Measurements from ENCODE around the gene CUEDC1. TPM values are rescaled to one million over a fixed set of nuclear protein-coding genes. Genes with fewer than 3 reads are reported as not detected.
"Not testable (repeated sequence)": the region's sequence is repeated elsewhere in the genome, so short reads cannot be mapped to it uniquely, and the experiment has no call there.

CUEDC1 gene
- total RNA-seq, 3 donors from 2014 or later, result 0.41 to 0.63 (median 0.58) TPM

DNA sequence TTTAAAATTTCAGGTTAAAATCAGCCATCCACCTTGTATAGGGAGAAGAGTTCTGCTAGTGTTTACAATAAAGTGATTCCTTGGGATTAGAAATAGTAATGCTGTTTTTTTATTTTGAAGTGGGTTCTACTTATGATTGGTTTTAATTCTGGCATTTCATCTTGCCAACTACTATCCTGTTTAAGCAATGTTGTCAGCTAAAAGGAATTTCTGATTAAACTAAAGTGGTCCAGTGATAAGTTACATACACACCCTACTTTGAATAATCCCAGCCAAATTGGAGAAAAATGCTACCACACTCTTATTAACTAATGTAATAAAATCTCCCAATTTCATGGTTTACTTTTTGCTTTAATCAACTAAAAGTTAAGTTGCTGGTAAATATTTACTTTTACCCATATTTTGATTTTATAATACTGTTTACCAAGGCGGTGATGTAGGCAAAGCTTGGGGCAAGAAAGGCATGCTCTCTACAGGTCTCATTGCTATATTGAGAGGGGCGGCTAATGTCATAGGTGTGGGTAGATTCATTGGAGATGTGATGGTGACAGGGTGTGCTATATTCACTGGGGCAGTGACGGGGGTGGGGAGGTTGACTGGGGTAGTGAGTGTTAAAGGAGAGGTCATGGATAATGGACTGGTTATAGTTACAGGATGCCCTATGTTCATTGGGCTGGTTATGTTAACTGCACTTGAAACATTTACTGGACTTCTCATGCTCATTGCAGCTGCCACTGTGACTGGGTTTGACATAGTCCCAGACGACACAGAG, 19.0 kb upstream of the CUEDC1 start:
- not testable (repeated sequence) for ATAC-seq; H3K4me3 Mint-ChIP-seq; H3K27me3 Mint-ChIP-seq (ENCODE audit: low read depth)

DNA sequence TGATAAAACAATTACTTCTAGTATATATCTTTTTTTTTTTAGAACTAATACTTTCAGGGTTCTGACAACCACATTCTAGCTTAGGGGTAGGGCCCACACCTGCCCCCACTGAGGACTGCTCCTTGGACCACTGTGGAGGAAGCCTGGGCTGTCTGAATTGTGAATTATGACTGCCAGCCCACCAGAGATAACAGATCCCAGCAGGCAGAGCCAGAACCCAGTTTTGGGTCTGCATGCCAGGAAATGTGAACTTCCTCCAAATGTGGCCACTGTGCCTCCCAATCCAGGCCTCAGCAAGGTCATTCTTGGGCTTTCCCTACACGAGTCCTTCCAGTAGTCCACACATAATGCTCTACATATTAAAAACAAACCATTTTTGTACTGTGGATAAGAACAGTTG, 16.9 kb upstream of the CUEDC1 start:
- Mint-ChIP-seq H3K9me3 (no peaks in the 10 kb centered on the region), H3K27me3 (ENCODE audit: low read depth) (no peaks in the 10 kb centered on the region), H3K4me3 (no peak overlapping the region), H3K36me3 (ENCODE audit: insufficient read depth) (peaks cover 22% of the 10 kb centered on the region), H3K4me1 (ENCODE audit: low read depth) (no peaks in the 10 kb centered on the region)
- DNase-seq (no peak), ATAC-seq (no peak)

More for the DNA sequence above, 19.0 kb upstream of the CUEDC1 start:
- H3K4me1 Mint-ChIP-seq (ENCODE audit: low read depth); DNase-seq; H3K9me3 Mint-ChIP-seq: not testable (repeated sequence)
- peaks cover 34% of the 10 kb centered on the region for H3K36me3 Mint-ChIP-seq (ENCODE audit: insufficient read depth)

DNA sequence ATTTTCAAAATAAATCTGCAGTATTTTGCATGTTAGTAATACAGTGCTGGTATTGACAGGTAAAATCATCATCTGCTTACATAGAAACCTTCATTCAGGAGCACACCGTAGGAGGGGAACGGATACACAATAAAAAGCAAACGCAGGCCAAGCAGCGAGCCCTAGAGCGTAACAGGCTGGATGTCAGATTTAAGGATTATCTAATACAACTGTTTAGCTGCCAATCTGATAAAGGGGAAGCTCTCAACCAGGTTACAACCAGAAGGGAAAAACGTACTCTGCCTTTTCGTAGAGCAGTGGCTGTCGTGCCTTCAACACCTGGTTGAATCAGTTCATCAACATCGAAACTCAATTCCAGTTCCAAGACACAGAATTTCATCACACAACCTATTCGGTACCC, 16.4 kb upstream of the CUEDC1 start:
- peaks cover 16% of the 10 kb centered on the region for H3K36me3 Mint-ChIP-seq (ENCODE audit: insufficient read depth)
- no peaks in the 10 kb centered on the region for H3K27me3 Mint-ChIP-seq (ENCODE audit: low read depth)
- DNase-seq, result no peak
- no peak for ATAC-seq
- no peaks in the 10 kb centered on the region for H3K4me1 Mint-ChIP-seq (ENCODE audit: low read depth)
- H3K9me3 Mint-ChIP-seq, result no peaks in the 10 kb centered on the region
- no peak overlapping the region for H3K4me3 Mint-ChIP-seq

DNA sequence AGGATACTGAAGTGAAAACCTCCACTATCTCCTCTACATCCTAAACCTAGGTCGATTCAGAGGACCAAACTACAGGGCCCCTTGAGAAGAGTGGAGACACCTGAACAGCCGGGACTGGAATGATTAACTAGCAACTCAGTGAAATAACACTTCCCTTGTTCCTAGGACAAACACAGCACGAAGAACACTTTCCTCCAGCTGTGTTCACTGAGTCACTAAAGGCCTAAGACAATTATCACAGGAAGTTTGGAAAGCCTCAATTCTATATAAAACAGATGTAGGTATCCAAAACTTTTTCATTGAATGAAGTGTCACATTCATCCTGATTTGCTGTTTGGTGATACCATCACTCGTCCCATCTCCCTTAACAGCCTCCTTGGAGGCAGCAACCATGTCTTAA, 15.5 kb upstream of the CUEDC1 start:
- Mint-ChIP-seq H3K9me3 (no peaks in the 10 kb centered on the region), H3K4me1 (ENCODE audit: low read depth) (no peaks in the 10 kb centered on the region), H3K27me3 (ENCODE audit: low read depth) (no peaks in the 10 kb centered on the region), H3K36me3 (ENCODE audit: insufficient read depth) (peaks cover 10% of the 10 kb centered on the region), H3K4me3 (no peak overlapping the region)
- DNase-seq (no peak), ATAC-seq (no peak)

DNA sequence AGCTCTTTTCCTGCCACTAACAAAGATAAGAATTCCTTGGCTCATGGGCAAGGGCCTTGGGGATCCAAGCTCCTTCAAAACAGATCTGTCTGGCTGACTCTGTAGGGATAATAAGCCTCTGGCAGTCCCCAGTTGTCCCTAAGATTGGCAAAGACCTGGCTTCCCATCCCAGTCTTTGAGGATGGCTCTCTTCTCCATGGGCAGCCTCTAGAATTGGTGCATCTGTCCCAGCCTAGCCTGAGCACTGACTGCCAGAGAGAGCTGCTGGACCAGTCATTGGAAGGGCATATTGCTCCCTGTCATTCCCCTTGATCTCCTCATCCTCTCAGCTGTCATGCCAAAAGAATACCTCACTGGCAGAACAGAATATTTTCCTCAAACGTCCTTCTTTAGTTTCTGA, 13.2 kb upstream of the CUEDC1 start:
- H3K27me3 Mint-ChIP-seq (ENCODE audit: low read depth), result no peaks in the 10 kb centered on the region
- H3K4me1 Mint-ChIP-seq (ENCODE audit: low read depth), result no peaks in the 10 kb centered on the region
- H3K9me3 Mint-ChIP-seq, result no peaks in the 10 kb centered on the region
- no peak for DNase-seq
- peaks cover 2% of the 10 kb centered on the region for H3K36me3 Mint-ChIP-seq (ENCODE audit: insufficient read depth)
- no peak for ATAC-seq
- H3K4me3 Mint-ChIP-seq, result no peak overlapping the region

DNA sequence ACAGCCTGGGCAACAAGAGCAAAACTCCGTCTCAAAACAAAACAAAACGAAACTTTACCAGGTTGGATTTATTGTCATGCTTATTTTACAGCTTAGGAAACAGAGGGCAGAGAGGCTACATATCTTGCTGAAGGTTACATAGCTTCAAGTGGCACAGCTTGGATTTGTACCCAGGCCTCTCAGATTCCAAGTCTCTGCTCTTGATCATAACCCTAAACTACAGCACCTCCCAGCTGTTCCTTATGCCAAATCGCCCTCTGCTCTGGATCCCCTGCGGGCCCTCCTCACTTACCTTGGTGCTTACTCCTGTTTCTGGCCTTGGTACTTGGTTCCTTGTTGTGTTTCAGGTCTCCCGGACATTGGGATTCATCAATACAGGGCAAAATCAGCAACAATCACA, 11.7 kb upstream of the CUEDC1 start:
- no peak overlapping the region for H3K4me3 Mint-ChIP-seq
- no peaks in the 10 kb centered on the region for H3K36me3 Mint-ChIP-seq (ENCODE audit: insufficient read depth)
- H3K4me1 Mint-ChIP-seq (ENCODE audit: low read depth), result no peaks in the 10 kb centered on the region
- H3K27me3 Mint-ChIP-seq (ENCODE audit: low read depth), result peaks cover 3% of the 10 kb centered on the region
- no peak for ATAC-seq
- DNase-seq, result no peak
- no peaks in the 10 kb centered on the region for H3K9me3 Mint-ChIP-seq

DNA sequence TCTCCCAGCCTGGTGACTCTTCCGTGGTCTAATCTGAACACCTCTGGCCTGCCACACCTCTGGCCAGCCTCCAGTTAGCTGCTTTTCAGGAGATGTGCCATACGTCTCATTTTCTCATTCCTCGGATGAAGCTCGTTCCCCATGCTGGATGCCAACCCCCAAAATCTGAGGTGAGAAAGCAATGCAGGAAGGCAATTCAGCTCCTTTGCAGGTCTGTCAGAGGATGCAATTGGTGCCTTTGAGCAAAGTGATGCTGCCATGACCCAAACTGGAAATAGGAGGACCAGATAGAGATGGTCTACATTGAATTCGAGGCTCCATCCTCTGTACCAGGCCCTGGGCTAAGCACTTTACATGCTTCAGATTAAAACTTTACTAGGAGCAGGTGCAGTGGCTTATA, 11.0 kb upstream of the CUEDC1 start:
- H3K4me3 Mint-ChIP-seq, result no peak overlapping the region
- H3K36me3 Mint-ChIP-seq (ENCODE audit: insufficient read depth), result no peaks in the 10 kb centered on the region
- no peaks in the 10 kb centered on the region for H3K9me3 Mint-ChIP-seq
- DNase-seq, result no peak
- peaks cover 3% of the 10 kb centered on the region for H3K27me3 Mint-ChIP-seq (ENCODE audit: low read depth)
- no peaks in the 10 kb centered on the region for H3K4me1 Mint-ChIP-seq (ENCODE audit: low read depth)
- no peak for ATAC-seq

DNA sequence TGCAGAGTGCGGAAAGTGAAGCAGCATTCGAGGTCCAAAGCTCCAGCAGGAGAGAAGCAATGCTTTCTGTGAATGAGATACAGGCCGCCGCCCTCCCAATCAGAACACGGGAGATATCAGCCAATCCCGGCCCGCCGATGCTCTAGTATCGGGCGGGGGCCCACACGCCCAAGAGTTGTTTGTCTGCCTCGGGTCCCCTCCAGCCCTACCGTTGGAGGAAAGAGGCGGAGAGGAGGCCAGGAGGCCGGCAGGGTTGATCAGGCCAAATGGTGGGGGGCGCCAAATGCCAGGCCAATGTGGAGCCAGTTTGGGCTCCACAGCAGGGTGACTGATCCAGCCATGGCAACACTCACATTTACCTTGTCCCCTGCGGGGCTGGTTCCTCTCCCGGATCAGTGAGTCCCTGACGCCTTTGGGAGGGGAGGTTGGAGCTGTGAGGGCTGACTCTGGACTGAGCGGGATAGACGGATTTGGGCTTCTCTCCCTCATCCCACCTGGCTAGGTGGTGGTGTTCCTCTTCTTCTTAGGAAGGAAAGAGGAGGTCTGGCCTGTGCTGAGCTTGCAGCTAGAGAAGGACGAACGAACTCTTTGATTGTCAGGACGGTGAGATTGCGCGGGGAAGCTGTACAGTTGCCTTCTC, 10.4 kb upstream of the CUEDC1 start:
- H3K4me1 Mint-ChIP-seq (ENCODE audit: low read depth), result no peaks in the 10 kb centered on the region
- DNase-seq (no peak), ATAC-seq (no peak)
- no peaks in the 10 kb centered on the region for H3K9me3 Mint-ChIP-seq
- H3K27me3 Mint-ChIP-seq (ENCODE audit: low read depth), result peaks cover 5% of the 10 kb centered on the region
- no peaks in the 10 kb centered on the region for H3K36me3 Mint-ChIP-seq (ENCODE audit: insufficient read depth)
- H3K4me3 Mint-ChIP-seq, result no peak overlapping the region

DNA sequence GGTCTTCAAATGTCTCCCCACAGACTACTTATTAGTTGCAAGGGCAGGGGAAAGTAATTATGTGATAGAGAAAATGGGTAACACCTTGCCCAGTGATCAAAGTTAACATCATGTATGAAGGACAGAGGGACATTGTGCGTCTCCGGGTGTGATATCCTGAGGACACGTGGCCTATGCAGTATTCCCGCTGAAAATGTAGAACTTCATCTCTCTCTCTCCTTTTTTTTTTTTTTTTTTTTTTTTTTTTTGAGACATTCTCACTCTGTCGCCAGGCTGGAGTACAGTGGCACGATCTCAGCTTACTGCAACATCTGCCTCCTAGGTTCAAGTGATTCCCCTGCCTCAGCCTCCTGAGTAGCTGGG, 7.9 kb upstream of the CUEDC1 start:
- Mint-ChIP-seq H3K9me3 (no peaks in the 10 kb centered on the region), H3K4me3 (no peak overlapping the region), H3K4me1 (ENCODE audit: low read depth) (no peaks in the 10 kb centered on the region), H3K36me3 (ENCODE audit: insufficient read depth) (no peaks in the 10 kb centered on the region), H3K27me3 (ENCODE audit: low read depth) (peaks cover 17% of the 10 kb centered on the region)
- no peak for ATAC-seq
- DNase-seq, result no peak

DNA sequence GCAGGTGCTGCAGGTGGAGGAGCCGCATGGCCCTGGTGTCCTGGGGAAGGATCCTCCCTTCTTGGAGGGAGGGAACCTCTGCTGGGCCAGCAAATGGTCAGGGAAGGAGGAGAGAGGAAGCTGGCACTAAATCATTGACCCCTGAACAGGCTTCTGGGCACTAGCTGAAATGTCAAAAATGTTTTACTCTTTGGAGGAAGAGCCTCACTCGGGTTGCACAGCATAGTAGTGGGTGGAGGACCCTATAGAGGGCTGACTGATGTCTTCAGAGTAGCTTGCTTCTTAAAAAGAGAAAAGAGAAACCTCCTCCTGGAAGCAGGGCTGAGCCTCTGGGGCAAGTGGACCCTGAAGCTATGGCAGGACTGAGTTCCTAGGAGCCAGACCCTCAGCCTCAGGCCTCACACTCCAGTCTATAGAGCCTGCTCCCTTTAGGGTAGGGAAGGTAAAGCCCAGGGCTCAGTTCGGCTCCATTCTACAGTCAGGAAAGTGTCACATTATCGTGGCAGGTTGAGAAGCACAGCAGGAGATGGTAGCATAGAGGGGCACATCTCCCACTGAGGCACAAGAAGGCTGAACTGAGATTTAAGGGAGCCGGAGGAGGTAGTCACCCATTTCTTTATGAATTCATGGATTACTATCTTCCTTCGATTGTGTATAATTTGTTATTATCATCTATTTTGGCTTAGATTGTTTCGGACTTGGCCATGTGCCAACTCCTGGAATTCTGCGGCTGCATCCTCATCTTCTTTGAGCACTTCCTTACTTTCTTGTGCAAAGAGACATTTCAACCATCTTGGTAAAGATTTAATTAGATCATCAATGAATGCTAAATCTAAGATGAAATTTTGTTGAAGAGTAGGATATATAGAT, 7.3 kb upstream of the CUEDC1 start:
- H3K4me1 Mint-ChIP-seq (ENCODE audit: low read depth), result no peaks in the 10 kb centered on the region
- H3K27me3 Mint-ChIP-seq (ENCODE audit: low read depth), result peaks cover 18% of the 10 kb centered on the region
- no peaks in the 10 kb centered on the region for H3K9me3 Mint-ChIP-seq
- ATAC-seq (no peak), DNase-seq (no peak)
- H3K36me3 Mint-ChIP-seq (ENCODE audit: insufficient read depth), result no peaks in the 10 kb centered on the region
- no peak overlapping the region for H3K4me3 Mint-ChIP-seq

DNA sequence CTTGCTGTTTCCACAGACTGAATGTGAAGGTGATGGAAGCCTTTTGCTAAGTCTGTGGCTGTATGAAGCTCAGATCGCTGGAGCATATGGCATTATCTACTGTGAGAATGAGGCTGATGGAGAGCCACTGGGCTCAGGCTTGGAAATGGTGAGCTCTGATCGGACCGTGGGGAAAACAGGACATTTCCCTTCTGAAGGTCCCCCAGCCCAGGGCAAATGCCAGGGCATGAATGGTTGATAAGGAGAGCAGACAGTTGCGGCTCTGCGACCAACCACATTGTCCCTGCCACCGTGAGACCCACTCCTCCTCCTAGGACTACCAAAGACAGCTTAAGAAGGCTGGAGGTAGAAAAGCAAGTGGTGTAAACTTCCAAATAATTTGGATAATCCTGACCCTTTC, 4.7 kb upstream of the CUEDC1 start:
- Mint-ChIP-seq H3K4me1 (ENCODE audit: low read depth) (peaks cover 11% of the 10 kb centered on the region), H3K9me3 (no peaks in the 10 kb centered on the region), H3K27me3 (ENCODE audit: low read depth) (peaks cover 32% of the 10 kb centered on the region), H3K4me3 (no peak overlapping the region), H3K36me3 (ENCODE audit: insufficient read depth) (no peaks in the 10 kb centered on the region)
- no peak for DNase-seq
- ATAC-seq, result no peak

DNA sequence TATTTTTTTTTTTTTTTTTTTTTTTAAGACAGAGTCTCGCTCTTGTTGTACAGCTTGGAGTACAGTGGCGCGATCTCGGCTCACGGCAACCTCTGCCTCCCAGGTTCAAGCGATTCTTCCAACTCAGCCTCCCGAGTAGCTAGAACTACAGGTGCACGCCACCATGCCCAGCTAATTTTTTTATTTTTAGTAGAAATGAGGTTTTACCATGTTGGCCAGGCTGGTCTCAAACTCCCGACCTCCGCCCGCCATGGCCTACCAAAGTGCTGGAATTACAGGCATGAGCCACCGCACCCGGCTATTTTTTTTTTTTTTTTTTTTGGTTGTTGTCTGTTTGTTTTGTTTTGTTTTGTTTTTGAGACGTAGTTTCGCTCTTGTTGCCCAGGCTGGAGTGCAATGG, 3.2 kb upstream of the CUEDC1 start:
- not testable (repeated sequence) for H3K4me3 Mint-ChIP-seq; DNase-seq; H3K9me3 Mint-ChIP-seq; ATAC-seq; H3K36me3 Mint-ChIP-seq (ENCODE audit: insufficient read depth)
- peaks cover 15% of the 10 kb centered on the region for H3K4me1 Mint-ChIP-seq (ENCODE audit: low read depth)
- peaks cover 40% of the 10 kb centered on the region for H3K27me3 Mint-ChIP-seq (ENCODE audit: low read depth)

DNA sequence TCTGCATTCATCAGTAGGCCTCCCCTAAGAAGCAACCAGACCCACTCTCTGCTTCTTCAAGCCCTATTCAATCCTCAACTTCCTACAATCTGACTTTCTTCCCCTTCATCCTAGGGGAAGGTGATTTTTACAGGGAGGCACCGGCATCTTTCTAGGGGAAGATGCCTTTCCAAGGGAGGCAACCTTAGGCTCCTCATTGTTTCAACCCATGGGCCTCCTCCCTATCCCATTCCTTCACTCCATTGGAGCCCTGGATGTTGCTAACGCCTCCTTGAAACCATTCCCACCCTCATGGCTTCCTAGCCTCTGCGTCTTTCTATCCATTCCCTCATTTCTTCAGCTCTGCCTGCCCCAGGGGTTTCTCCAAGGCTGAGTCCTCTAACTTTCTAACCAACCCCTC, 2.7 kb upstream of the CUEDC1 start:
- H3K4me1 Mint-ChIP-seq (ENCODE audit: low read depth), result peaks cover 17% of the 10 kb centered on the region
- H3K4me3 Mint-ChIP-seq, result no peak overlapping the region
- ATAC-seq (no peak), DNase-seq (no peak)
- no peaks in the 10 kb centered on the region for H3K36me3 Mint-ChIP-seq (ENCODE audit: insufficient read depth)
- no peaks in the 10 kb centered on the region for H3K9me3 Mint-ChIP-seq
- H3K27me3 Mint-ChIP-seq (ENCODE audit: low read depth), result peaks cover 40% of the 10 kb centered on the region

DNA sequence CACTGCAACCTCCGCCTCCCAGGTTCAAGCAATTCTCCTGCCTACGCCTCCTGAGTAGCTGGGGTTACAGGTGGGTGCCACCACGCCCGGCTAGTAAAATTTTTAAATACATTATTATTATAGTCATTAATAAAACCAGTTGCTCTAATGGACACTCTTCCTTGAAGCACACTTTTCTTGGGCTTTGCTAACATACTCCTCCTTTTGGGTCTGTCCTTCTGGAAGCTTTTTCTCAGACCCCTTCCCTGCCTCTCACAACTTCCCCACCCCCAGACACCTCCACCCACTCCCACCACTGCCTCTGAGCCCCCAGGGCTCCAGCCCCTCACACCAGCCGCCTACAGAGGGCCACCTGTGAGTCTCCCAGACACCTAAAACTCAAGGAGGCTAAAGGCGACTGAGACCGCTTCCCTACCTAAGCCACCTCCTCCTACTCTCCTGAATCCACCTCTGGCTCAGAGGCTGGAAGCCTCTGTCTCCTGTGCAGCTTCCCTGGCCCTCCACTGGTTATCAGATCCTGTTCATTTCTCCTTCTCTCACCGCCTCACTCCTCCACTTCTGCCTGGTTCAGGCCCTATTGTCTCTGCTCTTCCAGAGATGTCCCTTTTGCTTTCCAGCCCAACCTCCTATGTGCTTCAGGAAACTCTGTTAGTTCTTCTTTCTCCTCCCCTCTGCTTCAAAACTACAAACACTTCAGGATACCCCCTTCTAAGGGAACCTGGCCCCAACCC, 2.1 kb upstream of the CUEDC1 start:
- Mint-ChIP-seq H3K36me3 (ENCODE audit: insufficient read depth) (no peaks in the 10 kb centered on the region), H3K4me1 (ENCODE audit: low read depth) (peaks cover 21% of the 10 kb centered on the region), H3K27me3 (ENCODE audit: low read depth) (peaks cover 40% of the 10 kb centered on the region), H3K4me3 (no peak overlapping the region), H3K9me3 (no peaks in the 10 kb centered on the region)
- ATAC-seq (no peak), DNase-seq (no peak)
